Measurements from ENCODE around the gene ASIC1. TPM values are rescaled to one million over a fixed set of nuclear protein-coding genes. Genes with fewer than 3 reads are reported as not detected.

The ASIC1 gene
- total RNA-seq, 4 donors from 2014 or later, result 0.75 to 3.0 (median 0.81) TPM

- Histone ChIP-seq H3K36me3 (no peaks in the 10 kb centered on the region), H3K27ac (no peak overlapping the region), H3K27me3 (no peaks in the 10 kb centered on the region), H3K4me1 (peaks cover 3 to 13% (median 6%) of the 10 kb centered on the region in 4 donors), H3K4me3 (no peak overlapping the region), H3K9me3 (no peaks in the 10 kb centered on the region)
- DNase-seq, result no peak
- no peak for TF ChIP-seq POLR2A (IDR thresholded peaks at IDR 0.05)
- TF ChIP-seq POLR2AphosphoS5 (IDR thresholded peaks at IDR 0.05), result no peak
- TF ChIP-seq EP300 (IDR thresholded peaks at IDR 0.05; ENCODE audit: low read depth), result no peak
- TF ChIP-seq CTCF (IDR thresholded peaks at IDR 0.05), result no peak
- 86% methylated on average over 12 of the region's 12 CpGs; no CpG with 5 or more reads in 1 of the 2 donors for WGBS, 2 donors (ENCODE audit: low coverage in 1 of 2)
- intact Hi-C loops (cut with DNase I; ENCODE audit: low total_unique reads), result loop anchor here (5.0 kb wide), 1 partner anchor 100 kb away; no protein-coding TSS in a partner anchor
- in situ Hi-C loops (cut with MboI; ENCODE audit: low pct_ligation_motif_present in 1 of 4, low pct_unique_long_range_greater_than_20kb in 1 of 4, low sequenced_read_pairs in 3 of 4), result loop anchor here in 3 of 4 donors (25.0 kb wide), 2 partner anchors 110 to 235 kb away; no protein-coding TSS in a partner anchor
Measured at GRCh38 chr12:50077099-50077498, 19.7 kb downstream of the ASIC1 start.

DNA sequence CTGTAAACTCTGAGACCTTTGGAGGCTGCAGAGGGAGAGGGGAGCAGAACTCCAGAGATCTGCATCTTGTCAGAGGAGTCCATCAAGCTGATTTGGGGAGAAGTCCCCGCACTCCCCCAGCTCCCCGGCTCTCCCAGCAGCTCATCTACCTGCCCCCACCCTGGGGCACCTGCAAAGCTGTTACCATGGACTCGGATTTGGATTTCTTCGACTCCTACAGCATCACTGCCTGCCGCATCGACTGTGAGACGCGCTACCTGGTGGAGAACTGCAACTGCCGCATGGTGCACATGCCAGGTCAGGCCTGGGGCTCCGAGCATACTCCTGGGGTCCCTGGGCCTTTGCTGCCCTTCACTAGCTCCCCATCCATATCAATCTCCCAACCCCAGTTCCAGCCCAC lies 20.9 kb downstream of the ASIC1 start:
- peaks cover 3 to 22% (median 6%) of the 10 kb centered on the region in 4 donors for H3K4me1 ChIP-seq
- intact Hi-C loops (cut with DNase I; ENCODE audit: low total_unique reads), result loop anchor here (5.0 kb wide), 1 partner anchor 99 kb away; no protein-coding TSS in a partner anchor
- WGBS, 2 donors (ENCODE audit: low coverage in 1 of 2), result 94% methylated on average over 10 of the region's 10 CpGs; no CpG with 5 or more reads in 1 of the 2 donors
- no peak overlapping the region for H3K4me3 ChIP-seq
- no peaks in the 10 kb centered on the region for H3K9me3 ChIP-seq
- H3K27me3 ChIP-seq, result no peaks in the 10 kb centered on the region
- TF ChIP-seq POLR2A (IDR thresholded peaks at IDR 0.05) (no peak), CTCF (IDR thresholded peaks at IDR 0.05) (no peak), POLR2AphosphoS5 (IDR thresholded peaks at IDR 0.05) (no peak), EP300 (IDR thresholded peaks at IDR 0.05; ENCODE audit: low read depth) (no peak)
- no peaks in the 10 kb centered on the region for H3K36me3 ChIP-seq
- no peak overlapping the region for H3K27ac ChIP-seq
- in situ Hi-C loops (cut with MboI; ENCODE audit: low pct_ligation_motif_present in 1 of 4, low pct_unique_long_range_greater_than_20kb in 1 of 4, low sequenced_read_pairs in 3 of 4), result loop anchor here in 3 of 4 donors (25.0 kb wide), 2 partner anchors 109 to 234 kb away; no protein-coding TSS in a partner anchor
- no peak for DNase-seq

DNA sequence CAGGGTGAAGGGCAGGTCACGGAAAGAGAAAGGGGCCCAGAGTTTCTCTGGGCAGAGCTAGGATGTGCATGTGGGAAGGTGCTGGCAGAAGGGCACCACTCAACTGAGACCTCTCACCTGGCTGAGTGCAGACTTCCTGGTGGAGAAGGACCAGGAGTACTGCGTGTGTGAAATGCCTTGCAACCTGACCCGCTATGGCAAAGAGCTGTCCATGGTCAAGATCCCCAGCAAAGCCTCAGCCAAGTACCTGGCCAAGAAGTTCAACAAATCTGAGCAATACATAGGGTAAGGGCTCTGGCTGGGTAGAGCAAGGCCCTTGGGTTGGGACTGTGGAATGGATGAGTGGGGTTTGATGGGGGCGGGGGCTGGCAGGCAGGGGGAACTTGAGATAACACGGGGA lies 22.4 kb downstream of the ASIC1 start:
- TF ChIP-seq EP300 (IDR thresholded peaks at IDR 0.05; ENCODE audit: low read depth) (no peak), POLR2AphosphoS5 (IDR thresholded peaks at IDR 0.05) (no peak), POLR2A (IDR thresholded peaks at IDR 0.05) (no peak), CTCF (IDR thresholded peaks at IDR 0.05) (no peak)
- no peaks in the 10 kb centered on the region for H3K36me3 ChIP-seq
- DNase-seq, result no peak
- no peaks in the 10 kb centered on the region for H3K27me3 ChIP-seq
- WGBS, 2 donors (ENCODE audit: low coverage in 1 of 2), result 92 to 93% methylated on average over 2 to 5 of the region's 5 CpGs
- intact Hi-C loops (cut with DNase I; ENCODE audit: low total_unique reads), result loop anchor here (5.0 to 10.0 kb wide), 2 partner anchors 98 to 1265 kb away; partner anchors contain the start of gene CACNB3
- H3K4me1 ChIP-seq, result peaks cover 3 to 27% (median 12%) of the 10 kb centered on the region in 4 donors
- no peak overlapping the region for H3K4me3 ChIP-seq
- in situ Hi-C loops (cut with MboI; ENCODE audit: low pct_ligation_motif_present in 1 of 4, low pct_unique_long_range_greater_than_20kb in 1 of 4, low sequenced_read_pairs in 3 of 4), result loop anchor here in 3 of 4 donors (25.0 kb wide), 2 partner anchors 108 to 233 kb away; no protein-coding TSS in a partner anchor
- H3K27ac ChIP-seq, result no peak overlapping the region
- no peaks in the 10 kb centered on the region for H3K9me3 ChIP-seq

DNA sequence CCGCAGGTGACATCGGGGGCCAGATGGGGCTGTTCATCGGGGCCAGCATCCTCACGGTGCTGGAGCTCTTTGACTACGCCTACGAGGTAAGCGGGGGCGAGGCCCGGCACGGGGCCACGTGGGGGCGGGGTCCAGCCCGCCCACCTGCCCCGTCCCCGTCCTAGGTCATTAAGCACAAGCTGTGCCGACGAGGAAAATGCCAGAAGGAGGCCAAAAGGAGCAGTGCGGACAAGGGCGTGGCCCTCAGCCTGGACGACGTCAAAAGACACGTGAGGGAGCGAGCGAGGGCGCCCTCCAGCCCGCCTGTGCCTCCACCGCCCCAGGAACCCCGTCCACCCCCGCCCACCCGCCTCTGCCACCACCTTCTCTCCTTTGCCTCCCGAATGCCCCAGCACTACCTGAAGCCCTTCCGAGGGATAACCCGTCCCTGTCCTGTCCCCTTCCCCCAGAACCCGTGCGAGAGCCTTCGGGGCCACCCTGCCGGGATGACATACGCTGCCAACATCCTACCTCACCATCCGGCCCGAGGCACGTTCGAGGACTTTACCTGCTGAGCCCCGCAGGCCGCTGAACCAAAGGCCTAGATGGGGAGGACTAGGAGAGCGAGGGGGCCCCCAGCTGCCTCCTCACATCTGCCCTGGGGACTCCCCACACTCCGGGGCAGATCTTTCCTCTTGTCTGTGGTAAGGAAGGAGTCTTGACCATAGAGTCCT lies 23.9 kb downstream of the ASIC1 start:
- Histone ChIP-seq H3K27ac (no peak overlapping the region), H3K4me1 (peaks cover 0 to 26% (median 10%) of the 10 kb centered on the region in 4 donors), H3K9me3 (no peaks in the 10 kb centered on the region), H3K4me3 (no peak overlapping the region), H3K36me3 (no peaks in the 10 kb centered on the region), H3K27me3 (no peaks in the 10 kb centered on the region)
- TF ChIP-seq POLR2A (IDR thresholded peaks at IDR 0.05) (no peak), POLR2AphosphoS5 (IDR thresholded peaks at IDR 0.05) (no peak), EP300 (IDR thresholded peaks at IDR 0.05; ENCODE audit: low read depth) (no peak), CTCF (IDR thresholded peaks at IDR 0.05) (no peak)
- no peak for DNase-seq
- in situ Hi-C loops (cut with MboI; ENCODE audit: low pct_ligation_motif_present in 1 of 4, low pct_unique_long_range_greater_than_20kb in 1 of 4, low sequenced_read_pairs in 3 of 4) (loop anchor here in 3 of 4 donors (25.0 kb wide), 2 partner anchors 106 to 231 kb away; no protein-coding TSS in a partner anchor), intact Hi-C loops (cut with DNase I; ENCODE audit: low total_unique reads) (loop anchor here (10.0 kb wide), 1 partner anchor 1266 kb away; the partner anchor contains the start of gene CACNB3)
- WGBS, 2 donors (ENCODE audit: low coverage in 1 of 2), result 75 to 100% methylated on average over 1 to 42 of the region's 46 CpGs
